Naive thymus-derived CD8-positive, alpha-beta T cell (primary cell): ENCODE results near the gene IL36RN. TPM values are rescaled to one million over a fixed set of nuclear protein-coding genes. Genes with fewer than 3 reads are reported as not detected.

Experiments
- ATAC-seq, 2 donors: fragments of 150-1000 bp; cut with Tn5 transposase in 1 of 2; sonication (Bioruptor Pico), chemical (Tn5 transposase) in 1 of 2; 1 replicate in 1 of 2; 2 replicates in 1 of 2; pipeline ENCODE4 v1.10.0; 2021; ENCODE audit warnings: mild to moderate bottlenecking in 2 of 2, moderate library complexity in 2 of 2
- POLR2A ChIA-PET: fragments of 350-600 bp; sonication (Branson Sonifier 250); formaldehyde crosslinking; loops from one replicate; lab custom pipeline; 2021; ENCODE audit warnings: antibody characterized with exemption; lab: Charles Lee
- DNase-seq, 10 donors: peaks; one replicate each; pipeline versions ENCODE4 v3.0.0 to v3.0.0-alpha.2; 2020 to 2022
- H3K27ac Mint-ChIP-seq, 10 donors: one replicate each; pipeline ENCODE4 v1.8.0; 2020 to 2022; ENCODE audit warnings: mild to moderate bottlenecking in 10 of 10, mixed read lengths in 10 of 10, moderate library complexity in 4 of 10, inconsistent platforms in 1 of 10
- H3K27me3 Mint-ChIP-seq, 5 donors: one replicate each; pipeline ENCODE4 v1.8.0; 2021 to 2022; ENCODE audit warnings: mixed read lengths in 5 of 5
- H3K36me3 Mint-ChIP-seq, 3 donors: one replicate each; pipeline ENCODE4 v1.8.0; 2020 to 2022; ENCODE audit warnings: mixed read lengths in 3 of 3, mild to moderate bottlenecking in 2 of 3, inconsistent platforms in 1 of 3
- H3K4me1 Mint-ChIP-seq, 4 donors: one replicate each; pipeline ENCODE4 v1.8.0; 2021 to 2022; ENCODE audit warnings: mixed read lengths in 4 of 4
- H3K4me3 Mint-ChIP-seq, 10 donors: one replicate each; pipeline ENCODE4 v1.8.0; 2020 to 2022; ENCODE audit warnings: mild to moderate bottlenecking in 10 of 10, mixed read lengths in 10 of 10, moderate library complexity in 6 of 10, inconsistent platforms in 1 of 10
- H3K9me3 Mint-ChIP-seq, 9 donors: one replicate each; pipeline ENCODE4 v1.8.0; 2020 to 2022; ENCODE audit warnings: mixed read lengths in 9 of 9, mild to moderate bottlenecking in 3 of 9, inconsistent platforms in 1 of 9, moderate library complexity in 1 of 9
- polyA plus RNA-seq, 3 donors: library from polyadenylated mRNA; unstranded; fragments of 300-500 nt; fragmentation: Illumina TruSeq; gene quantifications; one replicate each; pipeline ENCODE4 v1.2.3, GENCODE V29; 2021
- total RNA-seq, 8 experiments: library from RNA in 2 of 8; stranded (reverse) in 2 of 8; gene quantifications; one replicate each; pipeline ENCODE4 v1.2.3 and lab custom pipeline; 2021 to 2026

Gene IL36RN
- total and polyA plus RNA-seq, 5 experiments from 2014 or later, result not detected

DNA sequence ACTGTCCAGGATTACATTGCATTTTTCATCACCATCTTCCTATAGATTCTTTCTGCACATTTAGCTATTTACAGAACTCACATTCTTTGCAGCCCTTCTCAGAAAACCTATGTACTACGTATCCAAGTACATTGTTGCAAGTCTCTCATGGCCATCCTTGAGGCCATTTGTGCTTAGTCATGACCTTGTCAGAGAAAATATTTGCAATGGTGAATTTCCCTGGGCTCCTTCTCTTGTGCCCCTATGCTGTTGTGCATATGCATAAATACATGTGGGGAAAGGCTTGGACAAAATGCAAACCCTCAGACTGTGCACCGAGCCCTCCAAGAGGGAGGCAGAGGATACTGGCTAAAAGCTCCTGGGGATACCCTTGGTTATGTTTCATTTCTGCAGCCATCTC, 34.2 kb upstream of the IL36RN start:
- Mint-ChIP-seq H3K27me3 (peaks cover 0 to 35% (median 6%) of the 10 kb centered on the region in 5 donors), H3K36me3 (peaks cover 0 to 1% (median 0%) of the 10 kb centered on the region in 3 donors), H3K4me3 (no peak overlapping the region), H3K4me1 (peaks cover 0 to under 1% (median 0%) of the 10 kb centered on the region in 4 donors), H3K27ac (no peak overlapping the region), H3K9me3 (peaks cover 0 to 4% (median 0%) of the 10 kb centered on the region in 9 donors)
- DNase-seq (no peak), ATAC-seq (no peak)
- POLR2A ChIA-PET, result no interaction called here

DNA sequence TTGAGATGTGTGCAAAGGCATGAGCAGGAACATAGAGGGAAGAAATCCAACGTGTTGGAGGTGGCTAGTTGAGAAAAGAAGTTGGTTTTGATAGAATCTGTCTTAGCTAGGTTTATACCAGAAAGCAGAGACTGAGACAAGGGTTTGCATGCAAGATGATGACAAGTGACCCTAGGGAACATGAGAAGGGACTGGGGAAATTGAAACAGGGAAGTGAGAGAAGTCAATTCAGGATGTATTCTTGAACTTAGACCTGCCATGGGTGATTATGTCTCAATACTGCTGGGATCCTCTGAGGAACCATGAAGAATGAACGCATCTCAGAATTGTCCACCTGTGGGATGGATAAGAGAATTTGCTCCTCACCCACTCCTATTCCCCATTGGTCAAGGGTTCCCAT, 33.3 kb upstream of the IL36RN start:
- ATAC-seq (no peak), DNase-seq (no peak)
- Mint-ChIP-seq H3K36me3 (no peaks in the 10 kb centered on the region), H3K27ac (peak overlapping the region in 1 of 10 donors; percentile 9), H3K27me3 (peaks cover 0 to 35% (median 6%) of the 10 kb centered on the region in 5 donors), H3K9me3 (peaks cover 0 to 3% (median 0%) of the 10 kb centered on the region in 9 donors), H3K4me3 (no peak overlapping the region), H3K4me1 (peaks cover 0 to 3% (median 0%) of the 10 kb centered on the region in 4 donors)
- POLR2A ChIA-PET, result no interaction called here

DNA sequence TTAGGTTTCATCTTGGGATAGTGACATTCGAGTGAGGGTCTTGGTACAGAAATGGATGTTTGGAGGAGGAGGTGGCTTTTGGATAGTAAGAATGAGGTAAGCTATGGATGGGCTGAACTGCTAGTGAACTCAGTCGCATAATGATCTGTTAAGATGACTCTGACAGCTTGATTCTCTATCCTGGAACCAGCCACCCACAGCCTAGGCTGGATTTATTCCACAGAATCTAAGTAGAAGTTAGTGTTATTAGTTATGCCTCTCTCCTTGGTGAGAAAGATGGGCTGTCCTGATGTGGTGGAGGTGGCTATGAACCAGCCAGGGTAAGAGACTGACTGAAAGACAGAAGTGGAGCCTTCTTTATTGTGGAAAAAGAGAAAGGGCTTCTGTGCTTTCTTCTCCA, 31.3 kb upstream of the IL36RN start:
- peaks cover 0 to 3% (median 0%) of the 10 kb centered on the region in 4 donors for H3K4me1 Mint-ChIP-seq
- H3K9me3 Mint-ChIP-seq, result peaks cover 0 to 1% (median 0%) of the 10 kb centered on the region in 9 donors
- ATAC-seq, result no peak
- no peak overlapping the region for H3K4me3 Mint-ChIP-seq
- no peak for DNase-seq
- POLR2A ChIA-PET, result no interaction called here
- peaks cover 0 to 32% (median 6%) of the 10 kb centered on the region in 5 donors for H3K27me3 Mint-ChIP-seq
- peak overlapping the region in 1 of 10 donors; percentile 80 for H3K27ac Mint-ChIP-seq
- H3K36me3 Mint-ChIP-seq, result no peaks in the 10 kb centered on the region

DNA sequence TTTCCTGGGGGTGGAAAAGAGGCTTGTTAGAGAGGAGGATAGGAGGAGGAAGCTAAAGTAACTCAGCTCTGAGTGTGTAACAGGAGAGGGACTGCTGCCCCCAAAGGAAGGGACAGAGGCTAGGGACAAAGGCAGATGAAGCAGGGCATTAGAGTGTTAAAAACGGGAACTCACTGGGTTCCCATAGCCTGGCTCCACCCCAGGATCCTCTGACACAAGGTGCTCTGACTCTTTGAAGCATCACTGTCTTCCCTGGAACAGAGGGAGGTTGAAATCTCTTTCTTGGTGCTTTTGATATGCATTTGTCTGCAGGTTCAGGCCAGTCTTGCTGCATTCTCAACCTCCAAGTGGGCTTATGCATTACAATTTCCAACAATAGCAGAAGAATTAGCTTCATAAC, 30.9 kb upstream of the IL36RN start:
- ATAC-seq, result no peak
- Mint-ChIP-seq H3K4me1 (peaks cover 0 to 3% (median 0%) of the 10 kb centered on the region in 4 donors), H3K4me3 (no peak overlapping the region)

DNA sequence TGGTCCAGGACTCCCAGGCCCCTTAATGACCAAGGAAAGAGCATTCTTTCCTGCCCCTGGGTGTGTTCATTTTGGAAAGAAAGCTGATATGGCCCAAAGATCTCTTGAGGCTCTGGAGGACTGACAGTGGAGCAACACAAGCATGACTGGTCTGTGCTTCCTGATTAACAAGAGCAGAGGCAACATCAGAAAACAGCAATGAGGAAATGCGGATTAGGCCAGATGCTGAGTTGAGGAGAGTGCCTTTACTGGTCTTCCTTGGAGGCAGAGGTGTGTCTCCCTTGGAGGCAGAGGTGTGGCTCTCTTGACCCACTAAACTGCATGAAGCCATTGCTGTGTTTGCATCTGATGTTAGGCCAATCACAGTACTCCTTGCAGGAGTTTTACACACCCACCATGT, 26.3 kb upstream of the IL36RN start:
- DNase-seq, result no peak
- Mint-ChIP-seq H3K4me3 (no peak overlapping the region), H3K4me1 (peaks cover 0 to 5% (median 0%) of the 10 kb centered on the region in 4 donors), H3K27ac (peak overlapping the region in 3 of 10 donors; percentile 22 to 51 (median 43)), H3K9me3 (peaks cover 0 to 1% (median 0%) of the 10 kb centered on the region in 9 donors), H3K36me3 (no peaks in the 10 kb centered on the region), H3K27me3 (peaks cover 0 to 15% (median 6%) of the 10 kb centered on the region in 5 donors)
- no peak for ATAC-seq
- POLR2A ChIA-PET, result no interaction called here

More for the DNA sequence above, 30.9 kb upstream of the IL36RN start:
- Mint-ChIP-seq H3K27me3 (peaks cover 0 to 32% (median 6%) of the 10 kb centered on the region in 5 donors), H3K9me3 (peaks cover 0 to 1% (median 0%) of the 10 kb centered on the region in 9 donors), H3K27ac (peak overlapping the region in 1 of 10 donors; percentile 80), H3K36me3 (no peaks in the 10 kb centered on the region)
- no peak for DNase-seq
- POLR2A ChIA-PET, result no interaction called here

DNA sequence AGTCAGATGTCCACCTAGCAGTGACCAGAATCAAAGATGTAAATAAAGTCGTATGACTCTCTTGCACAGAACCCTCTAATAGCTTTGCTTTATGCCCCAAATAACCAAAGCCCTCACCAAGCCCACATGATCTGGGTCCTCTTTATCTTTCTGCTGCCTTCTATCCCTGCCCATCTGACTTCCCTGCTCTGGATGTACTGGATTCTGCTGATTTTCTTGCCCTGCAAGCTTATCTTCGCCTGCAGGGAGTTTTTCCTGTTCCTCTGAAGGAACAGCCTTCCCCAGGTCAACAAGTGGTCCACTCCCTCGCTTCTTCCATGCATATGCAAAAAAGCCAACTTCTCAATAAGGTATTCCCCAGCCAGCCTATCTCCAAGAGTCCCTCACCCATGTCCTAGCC, 25.0 kb upstream of the IL36RN start:
- Mint-ChIP-seq H3K4me3 (no peak overlapping the region), H3K4me1 (peaks cover 0 to 5% (median 0%) of the 10 kb centered on the region in 4 donors), H3K27me3 (peaks cover 0 to 13% (median 6%) of the 10 kb centered on the region in 5 donors), H3K27ac (no peak overlapping the region), H3K9me3 (peaks cover 0 to 1% (median 0%) of the 10 kb centered on the region in 9 donors), H3K36me3 (no peaks in the 10 kb centered on the region)
- DNase-seq (no peak), ATAC-seq (no peak)
- POLR2A ChIA-PET, result no interaction called here

GRCh38 chr2:113036763-113037162, 22.2 kb upstream of the IL36RN start:
- H3K4me3 Mint-ChIP-seq, result no peak overlapping the region
- POLR2A ChIA-PET, result no interaction called here
- ATAC-seq (no peak), DNase-seq (no peak)
- peaks cover 0 to 7% (median 0%) of the 10 kb centered on the region in 5 donors for H3K27me3 Mint-ChIP-seq
- no peaks in the 10 kb centered on the region for H3K36me3 Mint-ChIP-seq
- peaks cover 0 to 2% (median under 1%) of the 10 kb centered on the region in 4 donors for H3K4me1 Mint-ChIP-seq
- no peaks in the 10 kb centered on the region for H3K9me3 Mint-ChIP-seq
- H3K27ac Mint-ChIP-seq, result no peak overlapping the region

DNA sequence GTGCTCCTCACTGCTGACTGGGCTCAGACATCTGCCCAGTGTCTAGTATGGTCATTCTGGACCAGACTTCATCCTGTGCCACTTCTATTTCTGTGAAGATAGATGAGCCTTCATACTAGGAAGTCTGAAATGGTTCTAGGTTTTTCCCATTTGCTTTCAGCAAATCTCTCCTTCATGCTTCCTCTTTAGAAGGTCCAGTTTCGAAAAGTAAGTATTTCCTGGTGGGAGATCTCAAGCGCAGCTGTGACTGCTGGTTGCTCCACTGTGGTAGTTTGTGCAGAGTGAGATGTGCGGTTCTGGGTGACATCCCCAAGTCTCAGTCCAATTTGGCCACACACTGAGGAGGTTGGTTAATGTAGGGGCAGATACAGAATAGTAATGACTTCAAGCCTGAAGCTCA, 20.7 kb upstream of the IL36RN start:
- H3K9me3 Mint-ChIP-seq, result no peaks in the 10 kb centered on the region
- peaks cover 0 to 7% (median 0%) of the 10 kb centered on the region in 5 donors for H3K27me3 Mint-ChIP-seq
- H3K36me3 Mint-ChIP-seq, result no peaks in the 10 kb centered on the region
- H3K4me1 Mint-ChIP-seq, result peaks cover 0 to 4% (median under 1%) of the 10 kb centered on the region in 4 donors
- ATAC-seq (no peak), DNase-seq (no peak)
- POLR2A ChIA-PET, result no interaction called here
- no peak overlapping the region for H3K4me3 Mint-ChIP-seq
- no peak overlapping the region for H3K27ac Mint-ChIP-seq

GRCh38 chr2:113039158-113039557, 19.8 kb upstream of the IL36RN start:
- no peak for DNase-seq
- peaks cover 0 to 3% (median under 1%) of the 10 kb centered on the region in 4 donors for H3K4me1 Mint-ChIP-seq
- POLR2A ChIA-PET, result no interaction called here
- no peaks in the 10 kb centered on the region for H3K9me3 Mint-ChIP-seq
- H3K36me3 Mint-ChIP-seq, result no peaks in the 10 kb centered on the region
- H3K27ac Mint-ChIP-seq, result peak overlapping the region in 2 of 10 donors; percentile 61 to 75
- no peak for ATAC-seq
- no peak overlapping the region for H3K4me3 Mint-ChIP-seq
- H3K27me3 Mint-ChIP-seq, result peaks cover 0 to 7% (median 0%) of the 10 kb centered on the region in 5 donors

- Mint-ChIP-seq H3K4me1 (peaks cover 0 to 2% (median under 1%) of the 10 kb centered on the region in 4 donors), H3K27me3 (peaks cover 0 to 7% (median 0%) of the 10 kb centered on the region in 5 donors), H3K27ac (peak overlapping the region in 1 of 10 donors; percentile 75)
These were observed 19.3 kb upstream of the IL36RN start for GRCh38 chr2:113039719-113040118.

DNA sequence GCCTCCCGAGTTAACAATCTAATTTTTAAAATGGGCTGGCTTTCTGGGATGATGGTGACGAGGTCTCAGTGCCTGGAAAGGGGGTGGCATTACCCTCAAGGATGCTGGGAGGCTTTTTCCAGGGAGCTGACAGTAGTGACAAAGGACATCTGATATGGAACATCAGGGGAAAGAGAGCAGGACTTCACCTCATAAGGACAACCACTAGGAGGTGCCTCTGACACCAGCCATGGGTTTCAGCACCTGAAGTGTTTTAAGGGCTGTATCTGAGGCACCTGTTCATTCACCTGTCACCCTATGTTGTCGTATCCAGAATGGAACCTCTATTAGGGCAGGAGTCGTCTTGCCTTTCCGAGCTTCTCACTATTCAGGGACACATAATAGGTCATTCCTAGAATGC, 17.1 kb upstream of the IL36RN start:
- no peaks in the 10 kb centered on the region for H3K9me3 Mint-ChIP-seq
- POLR2A ChIA-PET, result no interaction called here

More at GRCh38 chr2:113039719-113040118, 19.3 kb upstream of the IL36RN start:
- H3K9me3 Mint-ChIP-seq, result no peaks in the 10 kb centered on the region
- DNase-seq (no peak), ATAC-seq (no peak)
- no peaks in the 10 kb centered on the region for H3K36me3 Mint-ChIP-seq
- POLR2A ChIA-PET, result no interaction called here
- H3K4me3 Mint-ChIP-seq, result no peak overlapping the region

DNA sequence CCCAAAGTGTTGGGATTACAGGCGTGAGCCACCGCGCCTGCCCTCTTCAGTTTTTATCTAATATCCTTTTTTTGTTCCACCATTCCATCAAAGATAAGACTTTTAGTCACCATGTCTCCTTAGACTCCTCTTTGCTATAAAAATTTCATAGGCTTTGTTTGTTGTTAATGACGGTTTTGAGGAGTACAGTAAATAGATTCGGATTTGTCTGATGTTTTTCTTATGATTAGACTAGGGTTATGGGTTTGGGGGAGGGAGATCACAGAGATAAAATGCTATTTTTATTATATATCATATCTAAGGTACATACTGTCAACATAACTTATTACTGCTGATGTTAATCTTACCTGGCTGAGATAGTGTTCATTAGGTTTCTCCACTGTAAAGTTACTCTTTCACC, 12.5 kb upstream of the IL36RN start:
- H3K36me3 Mint-ChIP-seq, result peaks cover 0 to 1% (median 0%) of the 10 kb centered on the region in 3 donors
- peaks cover 0 to 5% (median 0%) of the 10 kb centered on the region in 5 donors for H3K27me3 Mint-ChIP-seq
- no peak overlapping the region for H3K27ac Mint-ChIP-seq
- H3K9me3 Mint-ChIP-seq, result peaks cover 0 to 6% (median 0%) of the 10 kb centered on the region in 9 donors
- no peak for DNase-seq
- POLR2A ChIA-PET, result interaction anchor here (0.7 kb wide), 1 partner anchor 329 kb away, joined by 10 read pairs; no protein-coding TSS in a partner anchor
- H3K4me3 Mint-ChIP-seq, result no peak overlapping the region
- ATAC-seq, result no peak
- H3K4me1 Mint-ChIP-seq, result peaks cover 0 to 3% (median 0%) of the 10 kb centered on the region in 4 donors

More for the DNA sequence above, 17.1 kb upstream of the IL36RN start:
- H3K36me3 Mint-ChIP-seq, result peaks cover 0 to 1% (median 0%) of the 10 kb centered on the region in 3 donors
- DNase-seq, result no peak
- H3K27ac Mint-ChIP-seq, result peak overlapping the region in 1 of 10 donors; percentile 47
- peaks cover 0 to 6% (median 0%) of the 10 kb centered on the region in 5 donors for H3K27me3 Mint-ChIP-seq
- peaks cover 0 to 2% (median under 1%) of the 10 kb centered on the region in 4 donors for H3K4me1 Mint-ChIP-seq
- H3K4me3 Mint-ChIP-seq, result no peak overlapping the region
- ATAC-seq, result no peak
